ENCODE measurements around the gene DCHS1. TPM values are rescaled to one million over a fixed set of nuclear protein-coding genes. Genes with fewer than 3 reads are reported as not detected.

DCHS1 gene
- total and polyA plus RNA-seq, 9 of the 15 experiments (the other 6 are each of a cell fraction or from before 2014, with no cell fraction given) = 0.04 to 0.49 (median 0.14) TPM; not detected in 2

- no peak for TF ChIP-seq ZNF764 (CRISPR knock-in tag; IDR thresholded peaks at IDR 0.05; ENCODE audit: low read depth)
- TF ChIP-seq, protein P1, sequence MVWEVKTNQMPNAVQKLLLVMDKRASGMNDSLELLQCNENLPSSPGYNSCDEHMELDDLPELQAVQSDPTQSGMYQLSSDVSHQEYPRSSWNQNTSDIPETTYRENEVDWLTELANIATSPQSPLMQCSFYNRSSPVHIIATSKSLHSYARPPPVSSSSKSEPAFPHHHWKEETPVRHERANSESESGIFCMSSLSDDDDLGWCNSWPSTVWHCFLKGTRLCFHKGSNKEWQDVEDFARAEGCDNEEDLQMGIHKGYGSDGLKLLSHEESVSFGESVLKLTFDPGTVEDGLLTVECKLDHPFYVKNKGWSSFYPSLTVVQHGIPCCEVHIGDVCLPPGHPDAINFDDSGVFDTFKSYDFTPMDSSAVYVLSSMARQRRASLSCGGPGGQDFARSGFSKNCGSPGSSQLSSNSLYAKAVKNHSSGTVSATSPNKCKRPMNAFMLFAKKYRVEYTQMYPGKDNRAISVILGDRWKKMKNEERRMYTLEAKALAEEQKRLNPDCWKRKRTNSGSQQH (CRISPR knock-in tag; IDR thresholded peaks at IDR 0.05) = peak; percentile 81
- peak; percentile 64; the same call in 1 of the 2 replicates for TF ChIP-seq EGR1 (conservative IDR thresholded peaks at IDR 0.05)
- TF ChIP-seq, protein P2, sequence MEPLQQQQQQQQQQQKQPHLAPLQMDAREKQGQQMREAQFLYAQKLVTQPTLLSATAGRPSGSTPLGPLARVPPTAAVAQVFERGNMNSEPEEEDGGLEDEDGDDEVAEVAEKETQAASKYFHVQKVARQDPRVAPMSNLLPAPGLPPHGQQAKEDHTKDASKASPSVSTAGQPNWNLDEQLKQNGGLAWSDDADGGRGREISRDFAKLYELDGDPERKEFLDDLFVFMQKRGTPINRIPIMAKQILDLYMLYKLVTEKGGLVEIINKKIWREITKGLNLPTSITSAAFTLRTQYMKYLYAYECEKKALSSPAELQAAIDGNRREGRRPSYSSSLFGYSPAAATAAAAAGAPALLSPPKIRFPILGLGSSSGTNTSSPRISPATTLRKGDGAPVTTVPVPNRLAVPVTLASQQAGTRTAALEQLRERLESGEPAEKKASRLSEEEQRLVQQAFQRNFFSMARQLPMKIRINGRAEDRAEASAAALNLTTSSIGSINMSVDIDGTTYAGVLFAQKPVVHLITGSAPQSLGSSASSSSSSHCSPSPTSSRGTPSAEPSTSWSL (CRISPR knock-in tag; IDR thresholded peaks at IDR 0.05; ENCODE audit: borderline replicate concordance) = no peak
- no peak for TF ChIP-seq ZHX1 (conservative IDR thresholded peaks at IDR 0.05; ENCODE audit: low read length)
- peak; percentile 48; the same call in 1 of the 2 replicates for TF ChIP-seq PHB (CRISPR knock-in tag; IDR thresholded peaks at IDR 0.05)
- TF ChIP-seq HMGN3 (IDR thresholded peaks at IDR 0.05; ENCODE audit: borderline replicate concordance, extremely low read depth, insufficient read length, low read depth, low read length) = peak; percentile 87
- TF ChIP-seq PPARD (CRISPR knock-in tag; IDR thresholded peaks at IDR 0.05) = no peak
- no peak for TF ChIP-seq ZNF75A (CRISPR knock-in tag; IDR thresholded peaks at IDR 0.05)
- peak; percentile 83 for TF ChIP-seq MAX (CRISPR knock-in tag; IDR thresholded peaks at IDR 0.05)
- TF ChIP-seq POLR2H (tag; IDR thresholded peaks at IDR 0.05; ENCODE audit: low read depth) = peak; percentile 83
- TF ChIP-seq ZBTB5 (IDR thresholded peaks at IDR 0.05) = no peak
- no peak for TF ChIP-seq GATA2 (CRISPR knock-in tag; IDR thresholded peaks at IDR 0.05)
- TF ChIP-seq HLTF (IDR thresholded peaks at IDR 0.05) = 0 out of 2 replicates have a peak, but pooled peaks have one; percentile 39
- 0 out of 2 replicates have a peak, but pooled peaks have one; percentile 53 for TF ChIP-seq KLF6 (CRISPR knock-in tag; IDR thresholded peaks at IDR 0.05; ENCODE audit: borderline replicate concordance)
- no peak for TF ChIP-seq E2F3 (CRISPR knock-in tag; IDR thresholded peaks at IDR 0.05)
- TF ChIP-seq, protein P3, sequence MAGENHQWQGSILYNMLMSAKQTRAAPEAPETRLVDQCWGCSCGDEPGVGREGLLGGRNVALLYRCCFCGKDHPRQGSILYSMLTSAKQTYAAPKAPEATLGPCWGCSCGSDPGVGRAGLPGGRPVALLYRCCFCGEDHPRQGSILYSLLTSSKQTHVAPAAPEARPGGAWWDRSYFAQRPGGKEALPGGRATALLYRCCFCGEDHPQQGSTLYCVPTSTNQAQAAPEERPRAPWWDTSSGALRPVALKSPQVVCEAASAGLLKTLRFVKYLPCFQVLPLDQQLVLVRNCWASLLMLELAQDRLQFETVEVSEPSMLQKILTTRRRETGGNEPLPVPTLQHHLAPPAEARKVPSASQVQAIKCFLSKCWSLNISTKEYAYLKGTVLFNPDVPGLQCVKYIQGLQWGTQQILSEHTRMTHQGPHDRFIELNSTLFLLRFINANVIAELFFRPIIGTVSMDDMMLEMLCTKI (IDR thresholded peaks at IDR 0.05; ENCODE audit: partially characterized antibody) = no peak
- no peak for TF ChIP-seq RUNX1 (IDR thresholded peaks at IDR 0.05; ENCODE audit: low read depth)
Observed at GRCh38 chr11:6612213-6613041, 43.2 kb downstream of the DCHS1 start, which contains the start of gene TAF10 (continued).

Measured in K562 (cell line).